GM23338 (cell line): ENCODE data around the gene HDAC11.

Experiments used
- EZH2 ChIP-seq: fragments of 200-600 bp; sonication (generic); IDR thresholded peaks from one replicate; pipeline ENCODE4 v1.8.0; 2017; ENCODE audit warnings: antibody characterized with exemption, mild to moderate bottlenecking, low read depth; ENCODE audit not compliant: unreplicated experiment
- EZH2phosphoT487 ChIP-seq: fragments of 200-600 bp; sonication (generic); IDR thresholded peaks from one replicate; pipeline ENCODE4 v1.8.1; 2018; ENCODE audit warnings: antibody characterized with exemption; ENCODE audit not compliant: unreplicated experiment
- POLR2AphosphoS5 ChIP-seq: IDR thresholded peaks from 2 replicates; pipeline ENCODE4 v1.6.1; 2016; ENCODE audit warnings: antibody characterized with exemption, low read depth

DNA sequence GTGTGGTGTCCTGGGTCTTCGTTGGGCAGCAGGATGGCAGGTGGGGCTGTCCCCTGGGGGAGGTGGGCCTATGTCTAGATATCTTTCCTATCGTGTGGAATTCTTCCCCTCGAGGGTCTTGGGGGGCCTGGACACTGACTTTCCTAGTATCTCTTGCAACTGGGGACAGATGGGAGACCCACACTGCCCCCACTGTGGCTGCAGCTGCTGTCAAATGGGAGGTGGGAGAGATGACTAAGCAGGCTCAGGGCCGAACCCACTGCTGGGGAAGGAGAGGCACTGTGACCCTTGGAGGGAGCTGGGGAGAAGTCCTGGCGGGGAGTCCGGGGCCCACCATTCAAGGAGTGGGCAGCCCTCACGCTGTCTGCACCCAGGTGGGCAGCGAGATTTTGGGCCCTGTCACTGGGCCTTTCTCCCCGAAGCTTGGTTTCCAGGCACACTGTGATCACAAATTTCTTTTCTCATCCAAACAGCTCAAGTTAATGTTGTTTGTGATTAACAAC, 65.9 kb downstream of the HDAC11 start:
- no peak for TF ChIP-seq EZH2phosphoT487
- no peak for TF ChIP-seq POLR2AphosphoS5
- no peak for TF ChIP-seq EZH2
